GM18519 (cell line): ENCODE data around the gene CABP2.

ENCODE experiments used
- ATAC-seq: cut with Tn5 transposase; IDR thresholded peaks from one replicate; pipeline ENCODE4 v1.9.1; 2021; ENCODE audit warnings: mild to moderate bottlenecking, moderate library complexity; ENCODE audit not compliant: unreplicated experiment, low FRiP score

CABP2 gene

GRCh38 chr11:67508486-67509121 is 14.6 kb downstream of the CABP2 start:
- ATAC-seq, result peak; percentile 25

- ATAC-seq, result peak; percentile 60
These were observed 15.3 kb downstream of the CABP2 start, which contains the start of gene CDK2AP2 for GRCh38 chr11:67507864-67508485. CDK2AP2 (minus strand) TSS chr11:67508162; CDS start chr11:67508082, 80 bp downstream.

GRCh38 chr11:67507242-67507863 is 15.9 kb downstream of the CABP2 start:
- no peak for ATAC-seq

- ATAC-seq, result no peak
These were observed 16.7 kb downstream of the CABP2 start for GRCh38 chr11:67506426-67507051.

- no peak for ATAC-seq
These were observed 17.4 kb downstream of the CABP2 start for GRCh38 chr11:67505605-67506396.

GRCh38 chr11:67504950-67505581 is 18.2 kb downstream of the CABP2 start, which contains the start of gene PITPNM1:
PITPNM1 (minus strand) TSS chr11:67505363; CDS start chr11:67504180, 1,183 bp downstream.
- no peak for ATAC-seq

- ATAC-seq, result no peak
These were observed 19.0 kb downstream of the CABP2 start for GRCh38 chr11:67504005-67504949.

- no peak for ATAC-seq
These were observed 19.9 kb downstream of the CABP2 start for GRCh38 chr11:67503119-67504004.

GRCh38 chr11:67502328-67502979 is 20.8 kb downstream of the CABP2 start:
- no peak for ATAC-seq

- no peak for ATAC-seq
These were observed 21.4 kb downstream of the CABP2 start for GRCh38 chr11:67501854-67502253.

GRCh38 chr11:67500831-67501715 is 22.2 kb downstream of the CABP2 start:
- no peak for ATAC-seq

GRCh38 chr11:67500484-67500821 is 22.8 kb downstream of the CABP2 start:
- ATAC-seq, result no peak

GRCh38 chr11:67499808-67500483 is 23.3 kb downstream of the CABP2 start:
- ATAC-seq, result no peak

GRCh38 chr11:67498544-67498972 is 24.7 kb downstream of the CABP2 start:
- no peak for ATAC-seq

- ATAC-seq, result no peak
These were observed 25.5 kb downstream of the CABP2 start for GRCh38 chr11:67497656-67498291.
